ENCODE data around the gene PANK2.

GRCh38 chr20:3935956-3936340 is 46.8 kb downstream of the PANK2 start:
- no peak for TF ChIP-seq POLR2A (IDR thresholded peaks at IDR 0.05)
- no peak for TF ChIP-seq CTCF (IDR thresholded peaks at IDR 0.05)
- no peak for TF ChIP-seq EP300 (IDR thresholded peaks at IDR 0.05)
- TF ChIP-seq POLR2AphosphoS5 (IDR thresholded peaks at IDR 0.05) = no peak

Measured in suprapubic skin (tissue), 4 donors.